ENCODE measurements around the gene KCNK6. TPM values are rescaled to one million over a fixed set of nuclear protein-coding genes. Genes with fewer than 3 reads are reported as not detected.

The KCNK6 gene
- total and polyA plus RNA-seq, 12 donors, result 4.5 to 31.6 (median 10.8) TPM

- H3K27ac ChIP-seq, result no peak overlapping the region
- no peaks in the 10 kb centered on the region for H3K9me3 ChIP-seq
- intact Hi-C loops (cut with DNase I), result no loop called here
- peaks cover 0 to 20% (median 4%) of the 10 kb centered on the region in 7 donors for H3K27me3 ChIP-seq
- no peaks in the 10 kb centered on the region for H3K4me1 ChIP-seq
- ATAC-seq (no peak), DNase-seq (no peak)
- no peak for TF ChIP-seq CTCF (IDR thresholded peaks at IDR 0.05)
- 71 to 75% methylated on average over 3 of the region's 3 CpGs for WGBS, 2 donors
- H3K4me3 ChIP-seq, result no peak overlapping the region
- H3K36me3 ChIP-seq, result no peaks in the 10 kb centered on the region
Observed at GRCh38 chr19:38350883-38351282, 31.2 kb downstream of the KCNK6 start.

GRCh38 chr19:38351865-38352395 is 32.3 kb downstream of the KCNK6 start:
- no peak overlapping the region for H3K27ac ChIP-seq
- H3K27me3 ChIP-seq, result peaks cover 0 to 31% (median 14%) of the 10 kb centered on the region in 7 donors
- 75% methylated on average over 9 of the region's 9 CpGs for WGBS, 2 donors
- peak in 2 of 8 donors; percentile 9 to 37 for ATAC-seq
- no peaks in the 10 kb centered on the region for H3K4me1 ChIP-seq
- intact Hi-C loops (cut with DNase I), result no loop called here
- DNase-seq, result no peak
- no peaks in the 10 kb centered on the region for H3K9me3 ChIP-seq
- TF ChIP-seq CTCF (IDR thresholded peaks at IDR 0.05), result no peak
- H3K4me3 ChIP-seq, result no peak overlapping the region
- no peaks in the 10 kb centered on the region for H3K36me3 ChIP-seq

- TF ChIP-seq CTCF (IDR thresholded peaks at IDR 0.05), result no peak
- ATAC-seq (no peak), DNase-seq (no peak)
- Histone ChIP-seq H3K4me3 (no peak overlapping the region), H3K4me1 (no peaks in the 10 kb centered on the region), H3K27ac (no peak overlapping the region), H3K27me3 (peaks cover 0 to 32% (median 17%) of the 10 kb centered on the region in 7 donors), H3K9me3 (no peaks in the 10 kb centered on the region), H3K36me3 (no peaks in the 10 kb centered on the region)
- 74 to 79% methylated on average over 8 of the region's 8 CpGs for WGBS, 2 donors
- intact Hi-C loops (cut with DNase I), result no loop called here
Observed at GRCh38 chr19:38352611-38353010, 33.0 kb downstream of the KCNK6 start.

- ATAC-seq, result no peak
- no peak for DNase-seq
- Histone ChIP-seq H3K4me3 (no peak overlapping the region), H3K36me3 (no peaks in the 10 kb centered on the region), H3K9me3 (no peaks in the 10 kb centered on the region), H3K4me1 (peaks cover 0 to under 1% (median 0%) of the 10 kb centered on the region in 9 donors), H3K27ac (no peak overlapping the region), H3K27me3 (peaks cover 0 to 56% (median 29%) of the 10 kb centered on the region in 7 donors)
- no peak for TF ChIP-seq CTCF (IDR thresholded peaks at IDR 0.05)
- WGBS, 2 donors, result 71 to 74% methylated on average over 16 of the region's 16 CpGs
- intact Hi-C loops (cut with DNase I), result no loop called here
Observed at GRCh38 chr19:38355728-38356725, 36.4 kb downstream of the KCNK6 start.
